Measurements from ENCODE around the gene CFAP58. TPM values are rescaled to one million over a fixed set of nuclear protein-coding genes. Genes with fewer than 3 reads are reported as not detected.

The CFAP58 gene
- total RNA-seq, 2 experiments from 2014 or later: 0.45 to 0.58 TPM

DNA sequence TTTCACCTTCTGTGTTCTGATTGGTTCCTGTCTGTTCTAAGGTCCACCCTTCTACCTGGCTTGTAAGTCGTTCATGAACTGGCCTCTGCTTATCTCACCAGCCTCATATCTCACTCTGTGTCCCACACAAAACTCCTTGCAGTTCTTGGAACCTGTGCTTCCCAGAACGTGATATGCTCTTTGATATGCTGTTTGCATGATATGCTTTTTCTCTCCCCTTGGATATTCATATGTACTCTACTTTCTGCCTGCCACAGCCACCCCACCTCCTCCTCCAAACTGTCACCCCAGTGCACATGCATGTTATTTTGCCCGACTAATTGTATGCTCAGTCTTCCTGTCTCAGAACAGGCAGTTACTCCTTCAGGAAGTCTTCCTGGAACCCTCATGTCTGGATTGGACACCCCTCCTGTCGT, 13.5 kb upstream of the CFAP58 start:
- Mint-ChIP-seq H3K4me3 (peak overlapping the region; percentile 12), H3K27ac (no peak overlapping the region), H3K9me3 (no peaks in the 10 kb centered on the region), H3K36me3 (ENCODE audit: low read depth) (peaks cover 13% of the 10 kb centered on the region), H3K4me1 (peaks cover 29% of the 10 kb centered on the region), H3K27me3 (peaks cover 8% of the 10 kb centered on the region)
- DNase-seq: no peak
- ChIA-PET CTCF (interaction anchor here (2.6 to 4.0 kb wide), 3 partner anchors 12 to 66 kb away, joined by 23 to 39 read pairs (median 31); partner anchors contain the start of gene CFAP58), POLR2A (interaction anchor here (2.9 to 4.5 kb wide), 3 partner anchors 11 to 33 kb away, joined by 37 to 54 read pairs (median 49); no protein-coding TSS in a partner anchor)

DNA sequence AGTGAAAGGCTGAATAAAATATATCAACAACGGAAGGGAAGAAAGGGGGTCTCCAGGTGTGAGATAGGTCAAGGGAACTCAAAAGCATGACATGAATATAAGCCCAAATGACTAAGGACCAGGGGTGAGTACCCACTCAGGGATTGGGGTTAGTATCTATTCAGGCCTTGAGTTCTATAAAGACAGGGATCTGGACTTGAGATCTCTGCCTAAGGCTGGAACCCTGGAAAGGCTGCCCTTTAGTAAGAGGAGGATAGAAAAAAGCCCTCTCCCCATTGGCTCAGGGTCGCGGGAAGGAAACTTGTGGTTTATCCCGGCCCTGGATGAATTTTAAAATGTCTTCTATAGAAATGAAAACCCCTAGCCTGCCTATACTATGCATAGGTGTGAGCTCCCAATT, 13.0 kb upstream of the CFAP58 start:
- Mint-ChIP-seq H3K27me3 (peaks cover 8% of the 10 kb centered on the region), H3K4me3 (no peak overlapping the region), H3K27ac (no peak overlapping the region), H3K9me3 (peaks cover 5% of the 10 kb centered on the region), H3K4me1 (peaks cover 28% of the 10 kb centered on the region), H3K36me3 (ENCODE audit: low read depth) (peaks cover 12% of the 10 kb centered on the region)
- ChIA-PET POLR2A (no interaction called here), CTCF (interaction anchor here (0.8 to 2.0 kb wide), 8 partner anchors 11 to 72 kb away, joined by 3 to 14 read pairs (median 4); partner anchors contain the start of genes CFAP58 and GSTO2)
- DNase-seq: no peak

DNA sequence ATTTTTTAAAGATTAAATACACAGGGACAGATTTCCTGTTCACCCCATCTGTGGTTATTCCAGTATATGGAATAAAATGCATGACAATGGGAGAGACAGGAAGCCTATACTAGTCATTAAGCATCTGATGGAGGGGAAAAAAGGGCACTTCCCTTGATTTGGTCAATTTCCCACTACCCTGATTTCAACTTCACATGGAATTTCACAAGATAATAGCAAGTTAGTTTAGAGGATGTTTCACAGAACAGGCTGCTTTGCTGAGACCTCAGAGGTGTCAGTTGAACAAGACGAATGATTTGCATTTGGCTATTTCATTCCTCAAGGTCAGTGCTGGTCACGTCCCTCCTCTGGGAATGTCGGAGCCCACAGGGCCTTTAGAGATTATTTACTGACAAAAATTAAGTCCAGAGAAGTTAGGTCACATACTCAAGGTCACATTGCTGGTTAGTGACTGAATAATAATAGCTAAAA, 10.7 kb upstream of the CFAP58 start:
- Mint-ChIP-seq H3K36me3 (ENCODE audit: low read depth) (peaks cover 8% of the 10 kb centered on the region), H3K27me3 (peaks cover 8% of the 10 kb centered on the region), H3K9me3 (peaks cover 8% of the 10 kb centered on the region), H3K4me3 (no peak overlapping the region), H3K27ac (no peak overlapping the region), H3K4me1 (peaks cover 32% of the 10 kb centered on the region)
- ChIA-PET CTCF (interaction anchor here (1.0 to 12.2 kb wide), 2 partner anchors 36 to 52 kb away, joined by 4 to 237 read pairs; no protein-coding TSS in a partner anchor), POLR2A (interaction anchor here (0.9 kb wide), 1 partner anchor 14 kb away, joined by 4 read pairs; no protein-coding TSS in a partner anchor)
- DNase-seq: no peak

DNA sequence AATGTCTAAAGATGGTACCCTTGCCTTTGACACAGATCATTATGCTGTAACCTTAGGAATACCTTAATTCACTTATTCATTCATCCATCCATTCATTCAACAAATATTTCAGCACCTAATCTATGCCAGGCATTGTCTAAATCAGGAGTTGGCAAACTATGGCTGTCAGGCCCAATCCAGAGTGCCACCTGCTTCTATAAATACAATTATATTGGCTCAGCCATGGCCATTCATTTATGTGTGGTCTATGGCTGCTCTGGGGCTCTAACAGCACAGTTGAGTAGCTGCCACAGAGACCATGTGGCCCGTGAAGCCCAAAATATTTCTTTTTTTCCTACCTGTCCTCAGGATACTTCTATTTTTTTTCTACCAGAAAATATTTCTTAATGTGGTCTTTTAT, 9.4 kb upstream of the CFAP58 start:
- ChIA-PET POLR2A (no interaction called here), CTCF (interaction anchor here (0.7 to 12.2 kb wide), 3 partner anchors 37 to 70 kb away, joined by 4 to 237 read pairs (median 12); no protein-coding TSS in a partner anchor)
- Mint-ChIP-seq H3K27ac (no peak overlapping the region), H3K36me3 (ENCODE audit: low read depth) (peaks cover 8% of the 10 kb centered on the region), H3K27me3 (peaks cover 8% of the 10 kb centered on the region), H3K4me1 (peaks cover 26% of the 10 kb centered on the region), H3K4me3 (no peak overlapping the region), H3K9me3 (peaks cover 8% of the 10 kb centered on the region)
- DNase-seq: no peak

DNA sequence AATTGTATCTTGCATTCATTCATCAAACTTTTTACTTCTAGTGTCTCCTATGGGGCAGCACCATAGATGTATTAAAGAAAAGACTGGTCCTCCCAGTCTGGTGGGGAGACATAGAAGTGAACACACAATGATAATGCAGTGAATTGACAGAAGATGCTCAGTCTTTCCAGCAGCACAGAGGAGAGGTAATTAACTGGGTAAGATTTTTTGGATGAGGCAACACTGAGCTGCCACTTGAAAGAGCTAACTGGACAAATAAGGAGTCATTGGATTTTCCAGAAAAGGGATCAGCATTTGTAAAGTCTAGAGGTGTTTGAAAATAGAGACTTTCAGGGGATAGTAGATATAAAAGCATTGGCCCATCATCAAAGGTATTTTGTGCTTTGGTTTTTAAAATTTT, 8.1 kb upstream of the CFAP58 start:
- H3K27ac Mint-ChIP-seq: no peak overlapping the region
- no peak overlapping the region for H3K4me3 Mint-ChIP-seq
- H3K36me3 Mint-ChIP-seq (ENCODE audit: low read depth): peaks cover 8% of the 10 kb centered on the region
- CTCF ChIA-PET: interaction anchor here (0.6 to 12.2 kb wide), 5 partner anchors 25 to 71 kb away, joined by 3 to 237 read pairs (median 12); no protein-coding TSS in a partner anchor
- POLR2A ChIA-PET: interaction anchor here (1.1 to 1.6 kb wide), 5 partner anchors 8 to 66 kb away, joined by 3 to 10 read pairs (median 3); no protein-coding TSS in a partner anchor
- peaks cover 16% of the 10 kb centered on the region for H3K4me1 Mint-ChIP-seq
- H3K27me3 Mint-ChIP-seq: peaks cover under 1% of the 10 kb centered on the region
- peaks cover 8% of the 10 kb centered on the region for H3K9me3 Mint-ChIP-seq
- DNase-seq: no peak

DNA sequence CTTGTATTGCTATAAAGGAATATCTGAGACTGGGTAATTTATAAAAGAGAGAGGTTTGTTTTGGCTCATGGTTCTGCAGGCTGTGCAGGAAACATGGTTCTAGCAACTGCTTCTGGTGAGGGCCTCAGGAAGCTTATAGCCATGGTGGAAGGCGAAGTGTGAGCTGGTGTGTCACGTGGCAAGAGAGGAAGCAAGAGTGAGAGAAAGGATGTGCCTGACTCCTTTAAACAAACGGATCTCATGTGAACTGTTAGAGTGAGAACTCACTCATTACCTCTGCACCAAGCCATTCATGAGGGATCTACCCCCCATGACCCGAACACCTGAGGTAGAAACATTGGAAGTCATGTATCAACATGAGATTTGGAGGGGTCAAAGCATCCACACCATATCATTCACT, 7.7 kb upstream of the CFAP58 start:
- Mint-ChIP-seq H3K27me3 (no peaks in the 10 kb centered on the region), H3K4me3 (no peak overlapping the region), H3K4me1 (peaks cover 16% of the 10 kb centered on the region), H3K36me3 (ENCODE audit: low read depth) (peaks cover 8% of the 10 kb centered on the region), H3K27ac (peak overlapping the region; percentile 62), H3K9me3 (peaks cover 8% of the 10 kb centered on the region)
- CTCF ChIA-PET: interaction anchor here (0.6 to 12.2 kb wide), 8 partner anchors 11 to 71 kb away, joined by 3 to 237 read pairs (median 4); no protein-coding TSS in a partner anchor
- POLR2A ChIA-PET: interaction anchor here (0.9 to 1.6 kb wide), 7 partner anchors 9 to 67 kb away, joined by 3 to 10 read pairs (median 3); no protein-coding TSS in a partner anchor
- peak; percentile 37 for DNase-seq

DNA sequence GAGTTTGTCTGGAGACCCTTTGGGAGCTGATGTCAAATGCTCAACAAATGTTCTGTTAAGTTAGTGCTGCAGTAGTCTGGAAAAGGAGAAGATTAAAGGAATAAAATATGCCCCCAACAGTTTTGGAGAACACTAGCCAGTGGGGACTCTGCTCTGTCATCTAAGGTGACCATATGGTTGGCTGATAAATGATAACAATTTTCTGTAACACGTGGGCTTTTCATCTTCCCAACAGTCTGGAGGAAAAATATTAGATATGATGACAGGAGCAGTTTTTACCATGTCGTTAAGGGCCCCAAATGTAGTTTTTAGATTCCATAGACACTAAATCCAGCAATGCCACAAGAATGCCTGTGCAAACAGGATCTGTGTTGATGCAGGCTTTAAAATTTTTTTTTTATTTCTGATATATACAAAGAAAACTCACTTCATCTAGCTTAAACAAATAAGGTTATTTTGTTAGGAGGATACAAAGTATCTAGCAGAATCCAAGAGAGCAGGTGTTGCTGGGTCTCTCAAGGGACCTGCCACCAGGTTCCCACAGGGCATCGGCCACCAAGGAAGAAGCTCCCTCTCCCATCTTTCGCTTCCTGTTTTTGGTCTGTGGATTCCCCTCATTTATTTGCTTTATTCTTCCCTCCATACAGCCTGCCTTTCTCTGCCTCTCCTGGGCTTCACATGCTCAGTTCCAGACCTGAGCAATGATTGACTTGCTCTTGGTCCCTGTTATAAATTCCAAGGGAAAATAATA, 6.2 kb upstream of the CFAP58 start:
- POLR2A ChIA-PET: interaction anchor here (1.2 to 1.4 kb wide), 2 partner anchors 9 to 40 kb away, joined by 5 read pairs; partner anchors contain the start of gene ITPRIP

DNA sequence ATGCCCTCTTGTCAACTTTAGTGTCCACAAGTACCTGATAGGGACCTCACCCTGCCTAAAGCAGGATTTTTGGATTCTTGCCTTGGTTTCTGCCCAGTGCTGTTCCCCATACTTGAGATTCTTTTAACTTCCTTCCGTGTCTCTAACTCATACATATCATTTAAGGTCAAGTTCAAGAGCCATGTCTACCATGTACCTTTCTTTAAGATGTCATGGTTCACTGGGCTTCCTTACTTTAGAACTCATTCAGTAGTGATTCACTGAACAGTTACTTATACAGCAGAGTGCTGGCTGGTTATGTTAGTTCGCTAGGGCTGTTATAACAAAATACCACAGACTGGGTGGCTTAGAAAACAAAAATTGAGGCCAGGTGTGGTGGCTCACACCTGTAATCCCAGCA, 5.0 kb upstream of the CFAP58 start:
- H3K4me3 Mint-ChIP-seq: no peak overlapping the region
- no peaks in the 10 kb centered on the region for H3K27me3 Mint-ChIP-seq
- ChIA-PET CTCF (interaction anchor here (1.0 to 12.2 kb wide), 4 partner anchors 19 to 73 kb away, joined by 3 to 237 read pairs (median 162); no protein-coding TSS in a partner anchor), POLR2A (no interaction called here)
- H3K4me1 Mint-ChIP-seq: peaks cover 16% of the 10 kb centered on the region
- peaks cover 8% of the 10 kb centered on the region for H3K36me3 Mint-ChIP-seq (ENCODE audit: low read depth)
- no peak for DNase-seq
- no peak overlapping the region for H3K27ac Mint-ChIP-seq
- peaks cover 8% of the 10 kb centered on the region for H3K9me3 Mint-ChIP-seq

More for the DNA sequence above, 6.2 kb upstream of the CFAP58 start:
- Mint-ChIP-seq H3K4me3 (no peak overlapping the region), H3K36me3 (ENCODE audit: low read depth) (peaks cover 8% of the 10 kb centered on the region), H3K9me3 (peaks cover 8% of the 10 kb centered on the region), H3K27me3 (no peaks in the 10 kb centered on the region), H3K4me1 (peaks cover 16% of the 10 kb centered on the region), H3K27ac (no peak overlapping the region)
- no peak for DNase-seq
- CTCF ChIA-PET: interaction anchor here (1.1 to 12.2 kb wide), 7 partner anchors 9 to 72 kb away, joined by 3 to 237 read pairs (median 5); partner anchors contain the start of gene ITPRIP

DNA sequence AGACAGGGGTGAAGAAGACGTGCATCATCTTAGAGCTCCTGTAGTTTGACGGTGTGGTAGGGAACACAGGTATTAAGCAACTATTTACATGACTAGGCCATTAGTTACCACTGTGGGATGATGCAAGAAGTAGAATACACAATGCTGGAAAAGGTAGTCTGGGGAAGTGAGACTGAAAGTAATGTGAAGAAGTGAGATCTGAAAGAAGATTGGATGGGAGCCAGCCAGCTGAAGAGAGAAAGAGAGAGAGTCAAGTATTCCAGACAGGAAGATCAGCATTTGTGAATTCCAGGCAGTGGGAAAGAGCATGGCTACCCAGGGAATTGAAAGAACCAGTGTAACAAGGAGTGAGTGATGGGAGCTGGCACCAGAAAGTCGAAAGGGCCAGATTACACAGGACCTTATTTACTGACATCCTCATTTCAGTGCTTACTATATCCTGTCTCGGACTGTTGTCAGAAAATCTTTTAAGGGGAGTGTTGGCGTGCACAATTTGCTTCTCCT, 4.0 kb upstream of the CFAP58 start:
- no peak overlapping the region for H3K27ac Mint-ChIP-seq
- H3K9me3 Mint-ChIP-seq: peaks cover 8% of the 10 kb centered on the region
- peaks cover 16% of the 10 kb centered on the region for H3K4me1 Mint-ChIP-seq
- H3K36me3 Mint-ChIP-seq (ENCODE audit: low read depth): peaks cover 8% of the 10 kb centered on the region
- CTCF ChIA-PET: interaction anchor here (1.0 to 12.2 kb wide), 8 partner anchors 11 to 87 kb away, joined by 3 to 237 read pairs (median 32); partner anchors contain the start of gene ITPRIP
- H3K4me3 Mint-ChIP-seq: no peak overlapping the region
- POLR2A ChIA-PET: interaction anchor here (1.3 to 3.4 kb wide), 4 partner anchors 12 to 60 kb away, joined by 3 to 37 read pairs (median 17); partner anchors contain the start of gene ITPRIP
- H3K27me3 Mint-ChIP-seq: no peaks in the 10 kb centered on the region
- DNase-seq: no peak

DNA sequence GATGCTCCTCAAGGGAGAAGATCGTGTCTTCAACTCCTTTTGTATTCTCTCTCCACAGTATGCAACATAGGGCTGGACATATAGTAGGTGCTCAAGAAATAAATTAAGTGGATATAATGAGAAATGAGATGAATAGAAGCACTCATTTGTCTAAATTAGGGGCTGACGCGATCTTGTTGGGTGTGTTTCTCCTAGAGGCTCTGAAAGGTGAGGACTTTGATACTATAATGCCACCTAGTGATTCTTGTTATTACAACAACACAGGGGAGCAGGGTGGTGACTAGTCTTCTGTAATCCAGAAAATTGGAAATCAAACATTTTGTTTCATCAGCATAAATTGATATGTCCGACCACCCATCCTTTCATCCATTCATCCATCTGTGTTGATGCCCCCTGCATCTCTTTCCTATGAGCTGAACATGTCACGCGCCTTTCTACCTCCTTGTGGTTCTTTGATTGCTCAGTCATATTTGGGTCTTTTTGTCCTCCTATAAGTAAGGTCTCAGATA, 3.5 kb upstream of the CFAP58 start:
- no peak for DNase-seq
- no peak overlapping the region for H3K27ac Mint-ChIP-seq
- no peak overlapping the region for H3K4me3 Mint-ChIP-seq
- H3K27me3 Mint-ChIP-seq: no peaks in the 10 kb centered on the region
- peaks cover 16% of the 10 kb centered on the region for H3K4me1 Mint-ChIP-seq
- peaks cover 6% of the 10 kb centered on the region for H3K36me3 Mint-ChIP-seq (ENCODE audit: low read depth)
- POLR2A ChIA-PET: interaction anchor here (1.0 to 3.4 kb wide), 9 partner anchors 12 to 81 kb away, joined by 3 to 37 read pairs (median 5); partner anchors contain the start of genes GSTO2 and ITPRIP
- CTCF ChIA-PET: interaction anchor here (0.9 to 12.2 kb wide), 16 partner anchors 9 to 95 kb away, joined by 3 to 237 read pairs (median 12); partner anchors contain the start of genes GSTO1 and ITPRIP
- H3K9me3 Mint-ChIP-seq: peaks cover 8% of the 10 kb centered on the region

DNA sequence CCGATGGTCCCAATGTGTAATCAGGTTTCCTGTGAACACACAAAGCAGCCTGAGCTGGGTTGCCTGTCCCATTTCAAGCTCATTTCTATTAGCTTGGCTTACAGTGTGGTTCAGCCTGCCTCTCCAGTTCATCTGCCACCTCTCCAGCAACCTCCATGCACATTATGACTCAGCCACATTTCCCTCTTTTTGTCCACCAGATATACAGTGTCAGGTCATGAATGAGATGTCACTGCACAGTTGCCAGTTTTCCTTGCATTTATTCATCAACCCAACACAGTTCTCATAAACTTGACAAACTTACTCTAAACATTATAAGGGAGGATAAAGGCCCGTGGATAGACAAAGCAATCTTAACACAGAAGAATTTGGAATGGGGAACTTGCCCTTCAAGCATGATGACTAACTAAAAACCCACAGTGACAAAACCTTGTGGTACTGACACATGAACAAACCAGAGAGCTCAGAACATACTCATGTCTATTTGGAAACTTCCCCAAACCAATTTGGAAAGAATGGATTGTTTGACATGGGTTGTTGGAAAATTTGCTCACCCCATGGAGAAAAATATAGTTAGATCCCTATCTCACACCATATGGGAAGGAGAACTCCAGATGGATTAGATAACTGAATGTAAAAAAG, 2.5 kb upstream of the CFAP58 start:
- no peak for DNase-seq
- peak overlapping the region; percentile 75 for H3K27ac Mint-ChIP-seq
- H3K27me3 Mint-ChIP-seq: no peaks in the 10 kb centered on the region
- peaks cover 6% of the 10 kb centered on the region for H3K4me1 Mint-ChIP-seq
- peak overlapping the region; percentile 56 for H3K4me3 Mint-ChIP-seq
- POLR2A ChIA-PET: interaction anchor here (0.7 to 3.4 kb wide), 13 partner anchors 13 to 82 kb away, joined by 3 to 37 read pairs (median 5); partner anchors contain the start of genes GSTO2 and ITPRIP
- CTCF ChIA-PET: interaction anchor here (0.9 to 12.2 kb wide), 20 partner anchors 10 to 96 kb away, joined by 3 to 237 read pairs (median 10); partner anchors contain the start of genes GSTO1 and ITPRIP
- no peaks in the 10 kb centered on the region for H3K9me3 Mint-ChIP-seq
- no peaks in the 10 kb centered on the region for H3K36me3 Mint-ChIP-seq (ENCODE audit: low read depth)

Measured in activated CD4-positive, alpha-beta memory T cell treated with anti-CD3 and anti-CD28 coated beads, Interleukin-2, amount 10 ng/mL, durations not matched to agents 7 days and 5 days (primary cell).